GM18508 (cell line): ENCODE data around the gene SKOR1.

Experiments
- ATAC-seq: cut with Tn5 transposase; IDR thresholded peaks from one replicate; pipeline ENCODE4 v1.9.1; 2021; ENCODE audit warnings: moderate number of reproducible peaks; ENCODE audit not compliant: insufficient read depth, unreplicated experiment

Gene SKOR1

GRCh38 chr15:67813104-67813634, 12.1 kb upstream of the SKOR1 start:
- ATAC-seq, result no peak

GRCh38 chr15:67815036-67815592, 10.2 kb upstream of the SKOR1 start:
- ATAC-seq, result no peak

GRCh38 chr15:67816668-67817067, 8.6 kb upstream of the SKOR1 start:
- no peak for ATAC-seq

GRCh38 chr15:67818464-67818863, 6.8 kb upstream of the SKOR1 start:
- no peak for ATAC-seq

GRCh38 chr15:67819636-67820035, 5.7 kb upstream of the SKOR1 start:
- no peak for ATAC-seq

- no peak for ATAC-seq
Observed at GRCh38 chr15:67820122-67820991, 5.0 kb upstream of the SKOR1 start.

- no peak for ATAC-seq
Observed at GRCh38 chr15:67820992-67821783, 4.1 kb upstream of the SKOR1 start.

- ATAC-seq, result no peak
Observed at GRCh38 chr15:67821784-67822440, 3.4 kb upstream of the SKOR1 start.

- no peak for ATAC-seq
Observed at GRCh38 chr15:67822537-67823313, 2.6 kb upstream of the SKOR1 start.

GRCh38 chr15:67823314-67824196, 1.8 kb upstream of the SKOR1 start:
- no peak for ATAC-seq

- no peak for ATAC-seq
Observed at GRCh38 chr15:67824197-67824968, 926 bp upstream of the SKOR1 start.

GRCh38 chr15:67825881-67826716, 790 bp downstream of the SKOR1 start:
- no peak for ATAC-seq

GRCh38 chr15:67826717-67827561, 1.6 kb downstream of the SKOR1 start:
- no peak for ATAC-seq

GRCh38 chr15:67827562-67828277, 2.4 kb downstream of the SKOR1 start:
- ATAC-seq, result no peak

- ATAC-seq, result no peak
Observed at GRCh38 chr15:67828278-67828968, 3.1 kb downstream of the SKOR1 start.
